ENCODE measurements around the gene IFI44. TPM values are rescaled to one million over a fixed set of nuclear protein-coding genes. Genes with fewer than 3 reads are reported as not detected.

The IFI44 gene
- total RNA-seq, 2 donors from 2014 or later, result 6.9 to 8.1 TPM

DNA sequence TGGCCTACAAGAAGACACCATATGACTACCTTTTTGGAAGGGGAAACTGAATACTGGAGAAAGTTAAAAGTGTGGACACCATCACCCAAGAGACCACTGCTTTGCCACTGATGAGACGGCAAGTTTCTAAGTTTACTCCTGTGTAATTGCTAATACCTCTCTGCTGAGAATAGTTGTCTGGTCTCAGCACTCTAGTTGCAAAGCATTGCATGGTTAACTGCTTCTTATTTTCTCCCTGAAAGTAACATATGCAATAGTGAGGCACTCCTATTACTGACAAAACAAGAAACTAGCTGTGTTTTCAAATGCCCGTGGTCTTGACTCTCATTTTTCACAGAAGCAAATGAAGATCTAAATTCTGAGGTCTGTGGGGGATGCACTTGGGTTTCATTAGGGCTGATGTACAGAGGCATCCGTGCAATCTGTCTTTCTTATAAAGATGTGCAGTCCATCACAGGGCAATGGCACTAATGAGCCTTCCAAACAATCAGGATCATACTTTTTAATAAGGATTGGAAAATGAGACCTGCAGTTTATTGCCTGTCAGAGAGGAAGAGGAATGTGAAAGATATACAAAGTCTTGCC is 62.9 kb downstream of the IFI44 start:
- no peak overlapping the region for H3K4me3 ChIP-seq
- no peak overlapping the region for H3K27ac ChIP-seq
- no peaks in the 10 kb centered on the region for H3K4me1 ChIP-seq
- H3K36me3 ChIP-seq, result no peaks in the 10 kb centered on the region
- TF ChIP-seq, protein P1, sequence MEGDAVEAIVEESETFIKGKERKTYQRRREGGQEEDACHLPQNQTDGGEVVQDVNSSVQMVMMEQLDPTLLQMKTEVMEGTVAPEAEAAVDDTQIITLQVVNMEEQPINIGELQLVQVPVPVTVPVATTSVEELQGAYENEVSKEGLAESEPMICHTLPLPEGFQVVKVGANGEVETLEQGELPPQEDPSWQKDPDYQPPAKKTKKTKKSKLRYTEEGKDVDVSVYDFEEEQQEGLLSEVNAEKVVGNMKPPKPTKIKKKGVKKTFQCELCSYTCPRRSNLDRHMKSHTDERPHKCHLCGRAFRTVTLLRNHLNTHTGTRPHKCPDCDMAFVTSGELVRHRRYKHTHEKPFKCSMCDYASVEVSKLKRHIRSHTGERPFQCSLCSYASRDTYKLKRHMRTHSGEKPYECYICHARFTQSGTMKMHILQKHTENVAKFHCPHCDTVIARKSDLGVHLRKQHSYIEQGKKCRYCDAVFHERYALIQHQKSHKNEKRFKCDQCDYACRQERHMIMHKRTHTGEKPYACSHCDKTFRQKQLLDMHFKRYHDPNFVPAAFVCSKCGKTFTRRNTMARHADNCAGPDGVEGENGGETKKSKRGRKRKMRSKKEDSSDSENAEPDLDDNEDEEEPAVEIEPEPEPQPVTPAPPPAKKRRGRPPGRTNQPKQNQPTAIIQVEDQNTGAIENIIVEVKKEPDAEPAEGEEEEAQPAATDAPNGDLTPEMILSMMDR (IDR thresholded peaks at IDR 0.05), result no peak
- H3K9me3 ChIP-seq, result no peaks in the 10 kb centered on the region
- no peaks in the 10 kb centered on the region for H3K27me3 ChIP-seq
- DNase-seq (ENCODE audit: low spot score), result no peak

DNA sequence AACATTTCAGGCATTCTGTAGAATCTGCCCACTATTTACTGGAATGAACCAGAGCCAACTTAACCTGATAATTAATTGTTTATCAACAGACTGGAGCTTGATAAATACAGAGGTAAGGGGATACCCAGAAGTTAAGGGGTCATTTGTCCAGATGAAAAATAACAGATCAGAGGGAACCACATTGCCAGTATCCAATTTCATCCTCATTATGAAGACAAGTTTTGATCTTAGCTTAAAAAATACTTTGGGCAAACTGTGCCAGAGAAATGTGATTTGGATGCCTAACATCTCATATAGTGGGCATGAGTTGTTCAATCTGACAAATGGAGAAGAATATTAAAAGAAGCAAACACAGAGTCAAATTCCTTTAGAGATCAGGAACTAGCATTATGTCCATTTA is 63.7 kb downstream of the IFI44 start:
- no peak for DNase-seq (ENCODE audit: low spot score)
- no peaks in the 10 kb centered on the region for H3K9me3 ChIP-seq
- H3K4me3 ChIP-seq, result no peak overlapping the region
- H3K4me1 ChIP-seq, result no peaks in the 10 kb centered on the region
- TF ChIP-seq, protein P1 (IDR thresholded peaks at IDR 0.05), result no peak
- H3K27me3 ChIP-seq, result no peaks in the 10 kb centered on the region
- no peaks in the 10 kb centered on the region for H3K36me3 ChIP-seq
- no peak overlapping the region for H3K27ac ChIP-seq

Other genes with a start within 250 kb of the IFI44 start
- 1 to 10 TPM in 1 of 2 donors, under 1 TPM in 1; 0.39 to 1.6 TPM for gene PTGFR, start 158.9 kb upstream of the IFI44 start, total RNA-seq
- gene IFI44L, start 29.4 kb upstream of the IFI44 start, total RNA-seq, result 1 to 10 TPM; 3.3 to 4.4 TPM

Data from right atrium auricular region (tissue), 2 donors.